HG02981 (cell line): ENCODE data around the gene GZMA.
"Not testable (repeated sequence)": the region's sequence is repeated elsewhere in the genome, so short reads cannot be mapped to it uniquely, and the experiment has no call there.

Experiments used
- ATAC-seq: cut with Tn5 transposase; IDR thresholded peaks from one replicate; pipeline ENCODE4 v1.9.1; 2021; ENCODE audit warnings: mild to moderate bottlenecking, moderate library complexity; ENCODE audit not compliant: unreplicated experiment

The GZMA gene

DNA sequence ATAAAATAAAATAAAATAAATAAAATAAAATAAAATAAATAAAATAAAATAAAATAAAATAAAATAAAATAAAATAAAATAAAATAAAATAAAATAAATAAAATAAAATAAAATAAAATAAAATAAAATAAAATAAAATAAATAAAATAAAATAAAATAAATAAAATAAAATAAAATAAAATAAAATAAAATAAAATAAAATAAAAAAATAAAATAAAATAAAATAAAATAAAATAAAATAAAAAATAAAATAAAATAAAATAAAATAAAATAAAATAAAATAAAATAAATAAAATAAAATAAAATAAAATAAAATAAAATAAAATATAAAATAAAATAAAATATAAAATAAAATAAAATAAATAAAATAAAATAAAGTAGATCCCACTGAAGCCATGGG is 3.5 kb downstream of the GZMA start:
- not testable (repeated sequence) for ATAC-seq

DNA sequence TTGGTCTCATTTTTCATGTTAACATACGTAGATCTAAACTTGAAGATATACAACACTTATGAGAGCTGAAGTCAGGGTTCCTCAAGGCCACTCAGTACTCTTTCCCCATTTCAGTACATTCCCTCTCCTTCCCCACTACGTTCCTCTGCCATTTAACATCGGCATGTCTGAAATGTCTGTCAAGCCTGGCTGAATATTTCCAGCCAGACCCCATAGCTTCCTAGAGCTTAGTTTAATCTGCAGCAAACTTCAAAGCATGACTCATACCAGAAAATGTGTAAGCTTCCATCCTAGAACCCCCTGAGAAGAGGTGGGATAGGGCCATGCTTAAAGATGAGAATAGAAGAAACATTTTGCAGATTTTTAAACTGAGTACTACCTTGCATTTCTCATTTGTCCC is 6.2 kb downstream of the GZMA start:
- ATAC-seq, result no peak

DNA sequence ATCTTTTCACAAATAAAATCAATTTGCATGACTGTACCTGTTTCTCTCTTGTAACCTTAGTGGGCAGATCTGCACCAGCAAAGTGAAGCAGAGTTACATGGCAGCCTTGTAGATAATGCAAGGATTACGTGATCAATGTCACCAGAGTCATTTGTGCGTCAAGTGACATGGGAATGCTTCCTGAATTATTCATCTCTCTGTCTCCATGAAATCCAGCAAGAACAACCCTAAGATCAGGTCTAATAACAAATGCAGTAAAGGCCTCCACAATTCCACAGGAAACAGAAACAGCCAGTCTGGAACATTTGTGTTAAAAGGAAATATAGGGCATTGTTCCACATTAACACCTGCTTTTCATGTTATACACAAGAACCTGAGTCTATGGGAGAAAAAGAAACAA is 7.8 kb downstream of the GZMA start:
- ATAC-seq, result no peak

DNA sequence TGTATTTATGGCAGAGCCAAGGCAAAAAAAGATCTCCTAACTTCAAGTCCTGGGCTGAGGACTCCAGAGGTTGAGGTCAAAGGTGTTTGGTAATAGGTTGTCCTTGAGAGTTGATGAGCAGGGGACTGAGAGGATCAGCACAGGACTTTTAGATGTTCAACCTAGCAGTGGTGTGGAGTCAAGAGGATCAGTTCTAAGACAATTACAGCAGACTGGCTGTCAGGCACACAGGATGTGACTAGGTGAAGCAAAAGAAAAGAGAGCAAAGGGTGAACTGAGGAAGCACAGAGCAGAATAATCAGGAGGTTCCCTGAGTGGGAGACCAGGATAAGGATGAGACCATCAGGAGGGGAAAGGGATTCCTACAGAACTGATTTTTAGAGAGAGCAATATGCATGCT is 10.9 kb downstream of the GZMA start:
- no peak for ATAC-seq

DNA sequence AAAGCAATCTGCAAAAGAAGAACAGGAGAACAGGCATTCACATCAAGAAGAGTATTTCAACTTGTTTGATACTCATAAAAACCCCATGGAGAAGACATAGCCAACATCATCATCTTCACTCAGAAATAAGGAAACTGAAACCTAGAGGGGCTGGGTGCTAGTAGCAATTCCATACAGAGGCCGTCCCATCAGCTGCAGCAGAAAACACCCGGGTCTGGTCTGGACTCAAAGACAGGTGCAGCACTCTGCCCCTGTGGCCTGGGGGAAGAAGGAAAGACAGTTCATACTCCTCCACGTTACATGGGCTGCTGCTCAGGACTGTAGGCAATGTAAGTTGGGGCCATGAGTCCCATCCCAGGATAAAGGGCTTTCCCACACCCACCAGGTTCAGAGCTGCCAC is 11.6 kb downstream of the GZMA start:
- ATAC-seq, result no peak

DNA sequence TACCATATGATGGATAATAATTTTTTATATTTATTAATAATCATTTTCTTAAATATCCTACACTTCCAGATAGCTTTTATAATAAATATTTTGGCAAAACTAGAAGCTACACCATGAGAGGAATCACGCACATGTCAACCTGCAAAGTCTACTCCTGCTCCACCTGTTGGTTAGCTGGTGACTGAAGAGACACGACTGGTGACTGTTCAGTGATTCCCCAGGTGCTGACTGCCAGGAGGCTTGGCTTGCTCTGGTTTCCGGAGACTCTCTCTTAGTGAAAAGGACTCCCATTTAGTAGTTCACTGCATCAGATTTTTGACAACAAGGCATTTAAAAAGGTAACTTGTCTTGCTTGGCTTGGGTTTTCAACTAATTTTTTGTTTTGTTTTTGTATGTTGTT is 20.9 kb downstream of the GZMA start:
- ATAC-seq, result no peak

DNA sequence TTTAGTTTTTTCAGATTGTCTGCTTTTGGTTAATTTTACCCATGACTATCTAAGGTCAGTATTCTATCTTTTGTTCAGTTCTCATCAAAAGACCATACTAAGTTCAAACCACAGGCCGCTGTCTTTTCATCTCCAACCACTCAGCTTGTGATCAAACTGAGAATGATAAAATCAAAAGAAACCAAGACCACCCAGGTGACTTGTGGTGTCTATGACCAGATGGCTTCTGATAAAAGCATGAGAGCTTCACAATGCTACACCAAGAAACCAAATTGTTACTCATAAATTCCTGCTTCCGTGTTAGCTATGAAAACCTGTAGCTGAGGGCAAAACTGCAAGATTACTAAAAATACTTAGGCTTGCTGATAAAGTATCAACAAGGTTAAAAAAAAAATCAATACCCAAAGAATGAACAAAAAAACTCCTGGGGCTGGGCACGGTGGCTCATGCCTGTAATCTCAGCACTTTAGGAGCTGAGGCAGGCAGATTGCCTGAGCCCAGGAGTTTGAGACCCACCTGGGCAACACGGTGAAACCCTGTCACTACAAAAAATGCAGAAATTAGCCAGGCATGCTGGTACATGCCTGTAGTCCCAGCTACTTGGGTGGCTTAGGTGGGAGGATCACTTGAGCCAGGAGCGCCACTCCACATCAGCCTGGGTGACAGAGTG is 31.7 kb downstream of the GZMA start:
- ATAC-seq, result no peak

DNA sequence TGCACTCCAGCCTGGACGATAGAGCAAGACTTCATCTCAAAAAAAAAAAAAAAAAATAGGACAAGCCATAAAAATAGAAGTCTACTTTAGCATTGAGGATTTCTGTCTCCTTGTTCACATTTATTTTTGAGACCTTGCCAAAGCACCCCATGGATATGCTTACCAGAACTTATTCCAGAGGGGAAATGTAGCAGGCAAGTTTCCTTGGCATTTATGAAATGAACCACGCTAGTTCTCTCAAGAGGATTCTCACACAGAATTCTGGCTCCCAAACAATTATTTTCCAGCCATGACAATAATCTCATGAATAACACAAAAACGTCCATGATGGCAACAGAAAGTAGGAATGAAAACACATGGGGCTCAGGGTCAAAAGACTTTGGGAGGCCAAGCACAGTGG is 34.1 kb downstream of the GZMA start:
- ATAC-seq, result no peak

DNA sequence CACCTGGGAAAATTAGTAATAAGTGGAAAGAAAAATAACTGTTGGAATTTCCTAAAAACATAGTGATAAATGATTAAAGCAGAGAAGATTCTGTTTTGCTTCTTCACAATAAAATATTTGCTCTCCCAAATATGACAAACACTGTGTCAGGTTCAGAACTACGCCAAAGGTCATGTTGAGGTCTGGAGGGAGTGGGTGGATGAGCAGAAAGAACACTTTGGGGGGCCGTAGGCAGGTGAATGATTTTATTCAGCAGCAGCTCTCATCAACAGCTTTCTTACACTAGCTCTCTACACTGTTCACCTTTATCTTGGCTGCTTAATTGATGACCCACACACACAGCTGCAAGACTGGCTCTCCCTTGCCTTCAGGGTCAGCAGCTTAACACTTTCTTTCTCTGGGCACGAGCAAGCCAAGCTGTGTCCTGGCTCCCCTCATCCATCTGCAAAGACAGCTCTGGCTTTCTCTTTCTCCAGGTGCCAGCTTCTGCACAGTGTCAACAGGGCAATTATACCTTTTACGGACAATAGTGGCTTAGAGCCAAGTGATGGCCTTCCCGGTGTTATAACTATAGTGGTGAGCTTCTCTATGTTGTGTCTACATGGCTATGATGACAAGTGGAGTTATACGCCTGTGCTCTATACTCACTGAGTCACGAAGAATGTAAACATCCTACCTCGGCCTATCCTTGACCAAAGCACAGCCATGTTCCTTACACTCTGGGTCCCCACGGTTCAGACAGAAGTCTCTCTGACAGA is 38.6 kb downstream of the GZMA start:
- no peak for ATAC-seq

DNA sequence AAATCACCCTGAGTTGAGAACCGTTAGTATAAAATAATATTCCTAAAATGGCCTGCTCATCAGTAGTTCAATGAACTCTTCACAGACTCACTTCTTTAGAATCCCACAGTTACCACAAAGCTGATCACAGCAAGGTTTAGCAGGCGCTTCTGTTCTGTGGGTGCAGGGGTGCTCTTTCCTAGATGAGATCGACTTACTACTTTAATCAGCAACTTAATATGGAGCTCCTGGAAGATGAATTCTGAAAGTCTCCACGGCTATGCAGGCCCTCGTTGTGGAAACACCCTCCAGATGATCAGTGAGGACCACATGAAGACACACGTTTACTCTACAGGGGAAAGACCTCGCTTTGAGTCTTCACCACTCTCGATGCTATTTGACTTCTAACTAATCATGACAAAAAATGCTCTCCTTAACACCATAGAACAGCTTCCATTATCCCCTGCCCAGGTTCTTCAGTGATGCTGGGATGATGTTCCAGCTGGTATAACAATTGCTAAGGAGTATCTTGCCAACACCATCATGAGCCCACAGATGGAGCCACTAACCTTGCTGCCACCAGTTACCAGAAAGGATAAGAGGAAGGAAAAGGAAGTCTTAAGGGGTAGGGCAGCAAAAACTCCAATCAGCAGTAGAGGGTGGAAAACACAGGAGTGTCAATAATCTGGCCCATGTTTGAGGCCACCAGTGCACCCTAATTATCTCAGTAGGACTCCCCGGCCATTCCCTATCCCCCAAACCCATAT is 39.7 kb downstream of the GZMA start:
- ATAC-seq, result no peak

DNA sequence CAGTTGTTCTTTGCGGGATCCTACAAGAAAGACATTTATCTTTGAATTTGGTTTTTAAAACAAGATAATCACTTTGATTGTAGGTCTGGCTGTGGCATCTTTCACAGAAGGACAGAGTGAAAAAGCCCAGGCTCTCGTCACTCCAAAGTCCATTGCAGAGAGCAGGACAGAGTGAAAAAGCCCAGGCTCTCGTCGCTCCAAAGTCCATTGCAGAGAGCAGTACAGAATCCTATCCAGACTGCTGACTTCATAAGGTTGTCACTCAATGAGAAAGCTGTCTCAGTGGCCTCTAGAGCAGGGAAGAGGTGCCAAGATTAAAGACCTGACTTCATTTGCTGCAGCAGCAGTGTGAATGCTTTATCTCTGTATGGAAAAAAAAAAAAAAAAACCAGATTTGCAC is 41.2 kb downstream of the GZMA start:
- ATAC-seq, result no peak

DNA sequence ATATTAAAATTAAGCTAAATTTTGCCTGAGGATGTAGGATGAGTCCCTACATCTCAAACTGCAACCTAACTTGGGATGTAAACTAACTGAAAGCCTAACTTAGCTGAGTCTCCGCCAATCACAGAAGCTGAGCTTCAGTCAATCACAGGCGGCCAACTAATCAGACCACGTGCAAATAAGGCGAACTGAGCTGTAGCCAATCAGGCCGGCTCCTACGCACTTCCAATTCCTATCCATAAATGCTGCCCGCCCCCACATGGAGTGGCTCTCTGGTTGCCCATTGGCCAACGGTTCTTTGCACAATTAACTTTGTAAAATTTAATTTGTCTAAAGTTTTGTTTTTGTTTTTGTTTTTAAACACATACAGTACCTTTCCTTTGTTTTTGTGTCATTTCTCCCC is 43.6 kb downstream of the GZMA start:
- ATAC-seq, result no peak

DNA sequence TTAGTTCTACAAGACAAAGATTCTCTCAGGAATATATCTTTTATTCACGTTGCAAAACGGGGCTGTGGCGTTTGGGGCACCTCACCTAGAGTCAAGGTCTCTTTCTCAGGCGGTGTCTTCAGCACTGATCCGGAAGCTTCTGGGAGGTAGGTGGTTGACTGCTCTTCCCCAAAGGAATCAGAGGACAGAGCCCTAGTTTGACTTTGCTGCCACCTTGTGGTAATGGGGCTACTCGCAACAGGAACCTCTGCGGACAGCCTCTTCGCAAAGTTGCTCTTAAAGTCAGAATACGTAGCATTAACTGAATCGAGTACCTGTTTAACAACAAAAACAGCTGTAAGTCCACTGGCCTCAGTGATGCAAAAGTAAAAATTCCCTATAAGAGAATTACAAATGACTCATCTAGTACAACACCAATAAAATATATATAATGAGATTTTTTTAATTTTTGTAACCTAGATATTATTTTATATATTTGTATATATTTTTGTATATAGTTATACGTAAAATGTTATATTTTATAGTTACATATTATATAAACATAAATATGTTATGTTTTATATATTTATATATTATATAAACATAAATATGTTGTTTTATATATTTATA is 44.2 kb downstream of the GZMA start:
- peak; percentile 87 for ATAC-seq

DNA sequence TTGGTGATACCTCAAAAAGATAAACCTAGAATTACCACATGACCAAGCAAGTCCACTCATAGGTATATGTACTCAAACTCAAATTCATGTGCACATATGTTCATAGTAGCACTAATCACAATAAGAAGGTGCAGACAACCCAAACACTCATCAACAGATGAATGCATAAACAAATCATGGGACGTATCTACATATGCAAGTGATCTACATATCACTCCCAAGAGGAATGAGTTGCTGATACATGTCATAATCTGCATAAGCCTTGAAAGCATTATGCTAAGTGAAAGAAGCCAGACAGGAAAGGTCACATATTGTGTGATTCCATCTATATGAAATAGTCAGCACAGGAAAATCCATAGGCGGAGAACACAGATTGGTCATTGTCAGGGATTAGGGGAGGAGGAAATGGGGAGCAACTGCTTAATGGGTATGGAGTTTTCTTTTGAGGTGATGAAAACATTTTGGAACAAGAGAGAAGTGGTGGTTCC is 46.9 kb downstream of the GZMA start:
- no peak for ATAC-seq

DNA sequence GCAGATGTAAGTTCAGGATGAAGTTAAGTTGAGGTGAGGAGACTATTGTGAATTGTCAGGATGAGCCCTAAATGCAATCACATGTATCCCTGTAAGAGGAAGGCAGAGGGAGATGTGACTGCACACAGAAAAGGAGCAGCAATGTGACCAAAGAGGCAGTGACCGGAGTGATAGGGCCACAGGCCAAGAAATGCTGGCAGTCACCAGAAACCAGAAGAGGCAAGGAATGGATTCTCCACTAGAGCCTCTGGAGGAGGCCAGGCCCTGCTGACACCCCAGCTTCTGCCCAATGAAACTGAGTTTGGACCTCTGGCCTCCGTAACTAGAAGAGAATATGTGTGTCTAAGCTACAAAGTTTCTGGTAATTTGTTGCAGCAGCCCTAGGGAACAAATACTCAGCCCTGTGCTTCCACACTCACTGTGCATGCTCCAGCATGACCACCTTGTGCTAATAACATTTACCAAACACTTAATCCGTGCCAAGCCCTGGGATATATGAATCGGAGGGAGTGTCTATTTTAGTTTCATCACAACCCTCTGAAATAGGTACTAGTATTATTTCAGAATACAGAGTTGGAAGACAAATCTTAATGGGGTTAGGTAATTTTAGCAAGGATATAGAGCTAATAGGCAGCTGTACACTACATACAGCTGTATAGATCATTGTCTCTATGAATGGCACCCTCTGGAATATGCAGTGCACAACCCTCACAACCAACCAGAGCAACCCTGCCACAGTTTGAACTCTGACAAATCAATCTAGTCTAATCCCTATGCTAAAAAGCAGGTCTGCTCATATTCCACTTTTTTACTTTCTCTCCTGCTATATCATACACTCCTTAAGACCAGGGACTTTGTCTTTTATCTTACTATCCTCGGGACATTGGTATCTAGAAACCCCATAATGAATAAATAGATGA is 49.7 kb downstream of the GZMA start:
- ATAC-seq, result no peak

DNA sequence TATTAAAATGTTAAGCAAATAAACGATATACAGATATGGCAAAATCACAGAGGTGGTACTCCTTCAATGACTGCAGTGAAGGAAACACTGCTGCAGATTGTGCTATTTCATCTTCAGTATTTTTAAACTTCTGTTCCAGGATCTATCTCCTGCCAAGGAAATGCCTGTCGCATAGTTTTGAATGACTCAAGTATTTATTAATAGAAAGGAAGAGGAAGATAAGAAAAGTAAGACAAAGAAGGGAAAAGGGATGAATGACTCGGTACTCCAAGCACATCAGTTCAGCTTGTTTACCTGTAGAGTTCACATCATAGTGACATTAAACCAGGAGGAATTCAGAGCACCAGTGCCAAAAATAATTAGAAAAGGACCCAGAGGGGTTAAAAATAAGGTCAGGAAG is 52.4 kb downstream of the GZMA start:
- ATAC-seq, result no peak
